Measurements from ENCODE around the gene NFYC.

The NFYC gene

DNA sequence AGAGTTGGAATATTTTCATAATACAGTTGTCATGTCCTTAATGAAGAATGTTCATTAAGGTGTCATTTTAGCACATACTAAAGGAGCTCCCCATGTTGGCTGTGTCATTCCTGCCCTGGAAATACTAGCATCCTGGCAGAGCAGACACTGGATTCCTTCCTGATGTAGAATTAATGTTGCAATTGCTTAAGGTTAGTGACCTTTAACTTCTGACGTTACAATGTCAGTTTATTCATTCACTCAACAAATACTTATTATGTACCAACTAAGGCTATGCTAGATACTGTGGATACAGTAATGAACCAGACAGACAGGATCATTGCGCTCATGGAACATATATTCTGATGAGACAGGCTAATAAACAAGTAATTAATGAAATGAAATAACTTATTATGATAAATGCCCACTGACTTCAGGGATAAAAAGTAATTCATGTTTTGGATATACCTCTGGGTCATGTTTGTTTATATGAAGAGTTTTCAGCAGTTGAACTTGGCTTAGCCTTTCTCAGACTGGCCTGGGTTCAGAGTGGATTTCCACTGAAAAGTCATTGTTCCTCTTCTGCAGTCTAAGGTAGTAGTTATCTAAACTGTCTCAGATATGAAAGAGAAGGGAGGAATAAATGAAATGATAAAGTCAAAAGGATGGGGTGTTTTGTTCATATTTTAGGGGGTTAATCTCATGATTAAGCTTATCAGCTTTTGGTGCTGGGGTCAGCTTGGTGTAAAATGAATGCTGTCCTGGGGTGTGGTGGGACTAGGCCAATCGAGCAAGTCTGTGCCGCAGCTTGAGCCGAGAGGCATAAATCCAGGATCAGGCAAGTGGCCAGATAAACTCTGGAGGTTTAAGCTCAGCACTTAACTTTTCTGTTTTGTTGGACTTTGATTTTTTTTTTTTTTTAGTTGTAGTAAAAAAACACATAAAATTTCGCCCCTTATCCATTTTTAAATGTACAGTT lies 48.8 kb downstream of the NFYC start:
- DNase-seq, result no peak

DNA sequence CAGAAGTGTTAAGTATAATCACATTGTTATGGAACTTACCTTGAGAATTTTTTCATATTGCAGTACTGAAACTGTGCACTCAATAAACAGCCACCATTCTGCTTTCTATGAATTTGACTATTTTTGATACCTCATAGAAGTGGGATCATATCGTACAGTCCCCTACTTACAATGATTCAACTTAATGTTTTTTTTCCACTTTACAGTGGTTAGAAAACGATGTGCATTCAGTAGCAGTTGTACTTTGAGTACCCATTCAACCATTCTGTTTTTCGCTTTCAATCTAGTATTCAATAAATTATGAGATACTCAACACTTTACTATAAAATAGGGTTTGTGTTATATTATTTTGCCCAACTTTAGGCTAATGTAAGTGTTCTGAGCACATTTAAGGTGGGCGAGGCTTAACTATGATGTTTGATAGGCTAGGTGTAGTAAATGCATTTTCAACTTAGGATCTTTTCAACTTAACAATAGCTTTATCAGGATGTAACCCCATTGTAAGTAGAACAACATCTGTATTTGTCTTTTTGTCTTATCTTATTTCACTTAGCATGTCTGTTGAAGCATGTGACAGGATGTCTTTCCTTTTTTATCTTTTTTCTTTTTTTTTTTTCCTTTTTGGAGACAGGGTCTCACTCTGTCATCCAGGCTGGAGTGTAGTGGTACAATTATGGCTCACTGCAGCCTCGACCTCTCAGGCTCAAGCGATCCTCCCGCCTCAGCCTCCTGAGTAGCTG lies 49.7 kb downstream of the NFYC start:
- DNase-seq, result no peak

DNA sequence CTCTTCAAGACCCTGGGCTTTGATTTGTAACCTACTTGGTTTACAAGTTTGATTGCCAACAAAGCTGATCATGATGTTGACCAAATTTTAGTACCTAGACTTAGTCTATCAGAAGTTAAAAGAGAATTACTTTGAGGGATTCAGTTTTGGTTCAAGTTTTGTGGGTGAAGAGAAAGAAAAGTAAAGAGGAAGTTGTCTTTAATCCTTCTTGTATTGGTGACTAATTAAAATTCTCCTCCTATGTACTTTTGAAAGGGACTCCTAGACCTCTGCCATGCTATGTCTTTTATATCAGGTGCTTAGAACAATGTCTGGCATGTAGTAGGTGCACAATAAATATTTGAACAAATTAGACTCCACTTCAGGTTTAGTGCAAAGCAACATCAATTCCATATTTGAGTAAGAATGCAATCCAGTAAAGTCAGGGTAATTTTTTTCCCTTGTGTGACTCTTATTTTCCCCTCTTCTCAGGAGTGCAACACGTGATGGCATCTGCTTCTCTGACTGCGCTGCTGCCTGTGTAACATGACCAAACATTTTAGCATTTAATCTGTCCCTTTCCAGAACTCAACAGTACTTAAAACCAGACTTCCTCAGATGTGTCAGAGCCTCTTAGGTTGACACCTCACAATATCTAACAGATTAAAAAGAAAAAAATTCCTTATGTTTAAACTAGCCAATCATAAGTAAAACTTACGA lies 51.0 kb downstream of the NFYC start:
- no peak for DNase-seq

DNA sequence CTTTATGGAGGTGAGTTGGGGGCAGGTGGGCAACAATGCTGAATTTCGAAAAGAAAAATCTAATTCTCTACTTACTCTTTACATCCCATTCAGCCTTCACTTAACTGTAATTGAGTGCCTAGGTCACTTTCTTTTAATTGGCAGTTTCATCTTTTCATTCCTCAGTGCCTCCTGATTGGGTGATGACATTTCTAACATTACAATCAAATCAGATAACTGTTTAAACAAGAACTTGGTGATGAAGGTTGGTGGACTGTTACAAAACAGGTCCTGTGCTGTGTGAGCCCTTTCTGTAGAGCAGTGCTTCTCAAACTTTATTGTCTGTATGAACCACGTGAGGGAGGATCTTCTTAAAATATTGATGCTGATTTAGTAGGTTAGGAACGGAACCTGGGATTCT lies 51.9 kb downstream of the NFYC start:
- DNase-seq, result no peak

DNA sequence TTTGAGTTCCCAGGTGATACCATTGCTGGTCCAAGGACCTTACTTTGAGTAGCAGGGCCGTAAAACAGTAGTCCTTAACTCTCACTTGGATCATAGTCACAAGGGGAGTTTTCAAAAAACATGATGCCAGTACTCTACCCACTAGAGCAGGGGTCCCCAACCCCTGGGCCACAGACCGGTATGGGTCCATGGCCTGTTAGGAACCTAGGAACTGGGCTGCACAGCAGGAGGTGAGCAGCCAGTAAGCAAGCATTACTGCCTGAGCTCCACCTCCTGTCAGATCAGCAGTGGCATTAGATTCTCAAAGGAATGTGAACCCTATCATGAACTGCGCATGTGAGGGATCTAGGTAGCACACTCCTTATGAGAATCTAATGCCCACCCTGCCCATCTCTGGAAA lies 52.4 kb downstream of the NFYC start:
- no peak for DNase-seq

DNA sequence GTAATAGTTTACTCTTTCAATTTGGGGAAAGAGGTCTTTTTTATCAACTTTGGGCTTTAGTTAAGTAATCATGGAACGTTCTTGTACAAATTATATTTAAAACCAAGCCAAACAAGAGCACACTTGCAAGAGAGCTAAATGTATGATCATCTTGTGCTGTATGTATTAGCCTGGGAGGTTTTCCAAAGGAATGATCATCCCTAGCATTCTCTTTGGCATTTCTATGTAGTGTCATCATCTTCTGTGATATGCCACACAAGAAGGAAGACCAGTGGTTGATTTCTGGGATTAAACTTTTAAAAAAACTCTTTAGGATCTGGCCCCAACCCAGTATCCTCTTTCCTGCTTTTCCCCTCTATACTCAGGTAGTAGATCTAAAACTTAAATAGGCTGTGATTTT lies 53.7 kb downstream of the NFYC start:
- DNase-seq, result no peak

DNA sequence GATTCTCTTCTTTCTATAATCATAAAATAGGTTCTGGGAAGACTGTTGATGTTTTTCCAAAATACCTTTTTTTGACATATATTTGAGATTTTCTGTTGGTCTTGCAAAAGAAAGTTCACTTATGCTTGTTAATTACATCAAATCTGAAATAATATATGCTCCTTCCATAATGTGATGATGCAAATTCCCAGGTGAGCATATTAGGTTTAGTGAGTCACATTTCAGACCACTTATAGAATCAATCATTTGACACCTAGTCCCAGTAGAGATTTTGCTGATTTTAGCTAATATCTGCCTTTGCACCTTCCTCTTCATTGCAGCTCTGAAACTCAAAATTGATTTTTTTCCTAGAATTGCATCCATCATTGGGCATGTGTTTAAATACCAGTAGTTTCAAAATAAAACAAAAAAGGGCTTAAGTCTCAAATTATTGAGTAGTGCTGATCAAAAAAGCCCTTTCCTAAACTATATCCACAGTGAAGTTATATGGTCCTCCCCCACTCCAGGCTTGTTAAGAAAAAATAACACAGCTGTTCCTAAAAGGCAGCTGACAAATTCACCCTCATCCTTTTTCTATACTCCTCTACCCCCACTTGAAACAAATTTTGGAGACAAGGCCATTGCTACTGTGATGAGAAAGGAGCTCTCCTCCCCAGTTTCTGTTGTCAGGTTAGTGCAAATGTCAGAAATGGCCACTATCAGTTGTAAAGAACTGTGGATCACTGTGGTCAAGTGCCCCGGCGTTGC lies 55.0 kb downstream of the NFYC start:
- DNase-seq, result no peak

DNA sequence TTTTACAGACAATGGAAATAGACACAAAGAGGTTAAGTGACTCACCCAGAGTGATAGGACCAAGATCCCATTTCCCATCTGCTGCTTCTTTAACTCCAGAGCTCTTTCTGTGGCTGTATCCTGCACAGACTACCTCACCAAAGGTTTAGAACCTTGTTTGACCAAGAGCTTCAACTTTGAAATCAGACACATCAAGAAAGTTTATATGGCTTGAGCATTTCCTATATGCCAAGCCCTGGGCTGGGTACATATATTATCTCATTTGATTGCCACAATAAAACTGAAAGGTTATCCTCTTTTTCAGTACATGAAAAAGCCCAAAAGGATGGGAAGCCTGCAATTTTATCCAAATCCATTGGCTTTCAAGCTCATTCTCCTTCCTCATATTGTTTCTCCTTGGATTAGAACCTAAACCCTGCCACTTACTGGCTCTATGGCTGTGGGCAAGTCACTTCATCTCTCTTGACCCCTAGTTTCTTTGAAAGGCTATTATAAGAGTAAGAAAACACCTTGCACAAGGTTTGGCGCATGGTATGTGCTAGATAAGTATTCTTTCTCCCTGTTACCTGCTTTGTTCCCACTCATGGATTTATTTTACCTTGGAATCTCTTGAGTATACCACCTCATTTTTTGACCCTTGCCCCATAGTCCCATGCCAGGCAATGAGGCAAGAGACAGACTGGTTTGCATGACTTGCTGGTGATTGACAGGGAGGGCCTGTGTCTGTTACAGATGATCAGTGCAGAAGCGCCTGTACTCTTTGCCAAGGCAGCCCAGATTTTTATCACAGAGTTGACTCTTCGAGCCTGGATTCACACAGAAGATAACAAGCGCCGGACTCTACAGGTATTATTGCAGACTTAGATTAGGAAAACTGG lies 57.6 kb downstream of the NFYC start:
- DNase-seq, result no peak

DNA sequence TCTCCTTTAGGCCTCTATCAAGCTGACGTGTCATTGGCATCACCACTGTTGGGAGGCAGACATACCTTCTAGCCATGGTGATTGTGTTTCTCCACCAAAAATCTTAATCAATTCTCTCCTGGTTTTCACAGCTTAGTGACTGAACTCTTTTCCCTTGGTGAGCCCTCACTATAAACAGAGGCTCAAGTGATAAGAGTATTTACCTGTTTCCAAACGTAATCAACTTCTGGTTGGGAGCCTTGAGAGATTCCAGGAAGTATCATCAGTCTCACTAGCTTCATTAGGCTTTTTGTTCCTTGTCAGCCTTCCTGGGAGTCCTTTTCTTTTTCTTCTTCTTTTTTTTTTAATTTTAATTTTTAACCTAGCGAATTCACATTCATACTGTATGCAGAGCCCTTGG lies 58.3 kb downstream of the NFYC start:
- DNase-seq, result no peak

DNA sequence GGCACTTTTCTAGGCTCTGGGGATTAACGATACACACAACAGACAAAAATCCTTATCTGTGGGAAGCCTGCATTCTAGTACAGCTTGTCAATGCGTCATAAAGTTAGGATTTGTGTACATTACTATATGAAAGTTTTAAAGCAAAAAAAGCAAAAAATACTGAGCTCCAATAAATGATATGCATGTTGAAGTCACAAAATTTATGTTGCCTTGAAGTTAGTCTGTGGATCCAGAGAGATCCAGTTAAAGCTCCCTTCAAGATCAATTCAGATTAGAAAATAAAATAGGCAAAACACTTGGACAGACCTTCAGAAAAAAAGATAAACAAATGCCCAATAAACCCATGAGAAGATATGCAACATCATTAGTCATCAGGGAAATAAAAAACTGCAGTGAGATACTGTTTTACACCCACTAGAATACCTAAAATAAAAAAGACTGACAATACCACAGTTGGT lies 59.0 kb downstream of the NFYC start:
- DNase-seq, result no peak

DNA sequence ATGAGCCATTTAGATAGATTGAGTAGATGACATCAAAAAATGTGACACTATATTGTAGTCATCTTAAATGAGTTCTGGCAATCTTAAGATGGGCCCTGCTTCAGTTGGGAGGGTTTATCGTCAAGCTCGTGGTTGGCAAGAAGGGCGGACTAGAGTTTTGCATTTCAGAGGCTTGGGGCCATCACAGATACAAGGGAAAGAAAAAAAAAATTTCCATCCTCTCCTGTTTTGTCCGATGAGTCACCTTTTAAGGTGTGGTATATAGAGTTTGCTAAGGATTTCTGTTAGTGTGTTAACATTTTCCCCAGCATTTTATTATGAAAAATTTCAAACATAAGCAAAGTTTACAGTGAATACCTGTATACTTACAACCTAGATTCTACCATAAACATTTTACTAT lies 60.3 kb downstream of the NFYC start:
- DNase-seq, result no peak

DNA sequence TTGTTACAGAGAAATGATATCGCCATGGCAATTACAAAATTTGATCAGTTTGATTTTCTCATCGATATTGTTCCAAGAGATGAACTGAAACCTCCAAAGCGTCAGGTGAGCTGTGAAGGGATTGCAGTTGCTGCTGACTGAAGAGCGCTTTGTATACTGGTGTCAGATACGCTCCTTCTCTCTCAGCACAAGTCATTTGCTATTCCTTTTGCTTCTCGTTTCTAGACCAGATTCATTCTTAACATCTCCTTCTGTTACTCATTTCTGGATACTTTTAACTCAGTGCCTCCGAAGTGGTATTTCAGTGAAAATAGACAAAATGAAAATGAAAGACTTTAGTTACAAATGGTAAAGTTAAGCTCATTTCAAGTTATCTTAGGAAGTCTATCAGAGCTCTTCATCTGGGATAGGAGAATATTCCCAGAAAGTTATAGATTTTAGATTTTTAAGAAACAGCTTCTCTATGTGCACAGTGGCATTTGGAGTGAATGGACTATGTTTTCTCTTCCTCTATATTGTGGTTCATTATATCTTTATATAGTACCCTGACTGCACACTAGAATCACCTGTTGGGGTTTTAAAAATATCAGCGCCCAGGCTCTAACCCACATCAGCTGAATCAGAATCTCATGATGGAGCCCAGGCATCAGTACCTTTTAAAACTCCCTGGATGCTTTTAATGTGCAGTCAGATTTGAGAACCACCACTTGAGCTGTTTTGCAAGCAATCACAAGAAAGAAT lies 61.8 kb downstream of the NFYC start:
- no peak for DNase-seq

DNA sequence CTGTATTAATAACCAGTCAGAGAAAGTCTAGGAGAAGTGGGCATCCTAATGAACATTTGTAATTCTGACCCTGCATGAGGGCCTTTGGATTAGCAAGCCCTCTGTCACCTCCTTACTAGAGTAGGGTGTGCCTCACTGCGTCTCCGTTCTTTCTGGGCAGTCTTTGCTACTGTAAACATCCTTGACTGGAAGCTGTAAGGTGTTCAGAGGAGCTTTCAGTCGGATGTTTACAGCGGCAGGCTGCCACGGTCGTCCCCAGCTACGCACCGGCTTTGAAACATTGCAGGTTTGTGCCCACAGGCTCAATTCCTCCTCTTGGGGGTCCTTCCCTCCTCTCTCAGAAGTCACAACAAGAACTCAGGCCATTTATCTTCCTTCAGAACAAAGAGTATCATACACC lies 62.7 kb downstream of the NFYC start:
- DNase-seq, result no peak

DNA sequence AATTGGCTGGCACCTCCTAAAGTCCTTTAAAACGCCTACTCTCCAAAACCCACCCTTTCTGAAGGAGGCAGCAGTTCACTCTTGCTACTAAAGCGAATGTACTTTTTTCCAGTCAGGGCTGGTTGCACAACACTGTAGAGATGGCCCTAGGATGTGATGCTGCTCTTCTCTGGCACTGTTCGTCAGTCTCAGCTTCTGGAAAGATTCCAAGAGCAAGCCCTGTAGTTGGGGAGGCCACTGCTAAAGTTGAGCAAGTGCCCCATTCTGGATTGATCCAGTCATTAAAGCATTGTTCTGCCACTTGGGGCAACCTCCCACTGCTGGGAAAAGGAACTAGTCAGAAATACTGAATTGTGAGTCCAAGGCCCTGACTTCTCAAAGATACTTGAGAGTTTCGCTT lies 63.6 kb downstream of the NFYC start:
- DNase-seq, result no peak

DNA sequence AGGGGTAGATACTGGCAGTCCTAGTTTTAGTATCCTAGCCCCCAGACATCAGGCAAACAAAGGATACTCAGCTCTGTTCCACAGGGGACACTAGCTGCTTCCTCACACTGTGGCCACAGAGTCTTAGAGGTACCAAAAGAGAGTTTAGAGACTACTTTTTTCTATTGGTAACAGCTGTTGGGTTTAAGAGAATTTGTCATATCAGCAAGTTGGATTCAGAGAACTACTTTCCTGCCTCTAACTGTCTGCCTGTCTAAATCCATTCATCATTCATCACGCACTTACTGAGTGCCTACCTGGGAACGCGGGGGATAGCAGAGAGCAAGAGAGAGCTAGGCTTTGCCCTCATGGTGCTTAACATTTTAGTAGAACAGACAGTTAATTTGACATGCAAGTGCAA lies 65.0 kb downstream of the NFYC start:
- no peak for DNase-seq

DNA sequence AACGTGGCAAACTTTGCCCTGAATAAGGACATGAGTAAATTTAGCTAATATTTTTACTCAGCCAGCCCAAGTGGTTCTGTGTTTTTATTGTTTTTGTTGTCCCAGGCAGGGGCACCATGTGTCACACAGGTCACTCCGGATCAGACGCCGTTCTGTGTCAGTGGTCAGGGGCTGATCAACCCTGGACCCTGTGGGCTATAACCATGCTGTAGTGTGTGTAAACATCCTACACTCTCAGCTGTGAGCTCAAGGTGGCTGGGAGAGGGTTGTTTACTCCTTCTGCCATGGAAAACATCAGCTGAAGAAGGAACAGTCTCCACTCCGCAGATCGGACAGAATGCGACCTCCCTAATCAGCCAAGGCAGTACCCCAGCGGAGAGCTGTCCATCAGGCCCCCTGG lies 65.6 kb downstream of the NFYC start:
- no peak for DNase-seq

DNA sequence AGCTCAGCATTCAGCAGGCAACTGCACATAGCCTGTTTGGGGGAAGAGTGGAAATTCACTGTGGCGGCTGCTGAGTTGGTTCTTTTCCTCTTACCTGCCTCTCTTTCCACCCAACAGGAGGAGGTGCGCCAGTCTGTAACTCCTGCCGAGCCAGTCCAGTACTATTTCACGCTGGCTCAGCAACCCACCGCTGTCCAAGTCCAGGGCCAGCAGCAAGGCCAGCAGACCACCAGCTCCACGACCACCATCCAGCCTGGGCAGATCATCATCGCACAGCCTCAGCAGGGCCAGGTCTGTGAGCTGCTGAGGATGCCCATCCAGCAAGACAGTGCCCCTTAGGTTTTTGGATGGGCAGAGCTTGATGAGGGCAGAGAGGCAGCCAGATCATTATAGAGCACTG lies 66.5 kb downstream of the NFYC start:
- no peak for DNase-seq

DNA sequence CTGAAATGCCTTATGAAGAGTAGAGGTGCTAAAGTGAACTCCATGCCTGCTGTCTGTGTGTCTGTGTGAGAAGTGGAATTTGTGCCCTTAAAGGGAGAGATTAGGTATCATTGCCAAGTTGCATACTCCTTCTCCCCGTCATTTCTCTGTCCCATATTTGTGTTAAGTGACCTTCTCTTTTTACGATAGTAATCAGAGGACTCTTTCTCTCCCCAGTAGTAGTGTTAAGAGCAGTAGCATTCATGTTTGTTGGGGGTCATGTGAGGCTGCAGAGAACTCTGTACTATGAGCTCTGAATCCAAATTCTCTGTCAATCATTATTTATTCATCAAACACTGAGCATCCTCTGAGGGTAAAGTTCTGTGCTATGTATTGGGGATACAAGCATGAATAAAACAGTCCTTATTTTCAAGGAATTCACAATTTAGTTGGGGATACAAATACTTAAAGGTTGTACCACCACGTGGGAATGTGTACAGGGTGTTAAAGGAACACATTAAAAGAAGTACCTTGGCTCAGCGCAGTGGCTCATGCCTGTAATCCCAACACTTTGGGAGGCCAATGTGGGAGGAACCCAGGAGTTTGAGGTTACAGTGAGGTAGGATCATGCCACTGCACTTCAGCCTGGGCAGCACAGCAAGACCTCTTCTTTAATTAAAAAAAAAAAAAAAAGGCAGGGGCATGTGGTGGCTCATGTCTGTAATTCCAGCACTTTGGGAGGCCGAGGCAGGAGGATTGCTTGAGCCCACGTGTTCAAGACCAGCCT lies 67.3 kb downstream of the NFYC start:
- no peak for DNase-seq

DNA sequence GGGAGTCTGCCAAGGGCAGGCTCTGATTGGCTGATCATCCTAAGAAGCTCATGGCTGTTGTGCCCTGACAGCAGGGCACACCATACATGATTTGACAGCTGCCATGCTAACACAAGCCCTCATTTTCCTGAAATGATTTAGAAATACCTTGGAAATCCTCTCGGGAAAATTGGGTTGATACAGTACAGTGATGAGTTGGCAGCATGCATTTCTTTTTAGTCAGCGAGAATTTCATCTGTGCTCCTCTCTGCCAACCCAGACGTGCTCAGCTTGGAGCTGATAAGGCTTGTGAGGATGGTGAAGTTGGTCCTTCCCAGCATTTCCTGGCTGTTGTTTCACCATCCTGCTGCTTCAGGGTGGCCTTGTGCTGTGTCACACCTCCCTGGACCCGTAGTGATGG lies 69.5 kb downstream of the NFYC start:
- no peak for DNase-seq
